Measurements from ENCODE around the gene ARHGAP26. TPM values are rescaled to one million over a fixed set of nuclear protein-coding genes. Genes with fewer than 3 reads are reported as not detected.

ARHGAP26 gene
- total RNA-seq, 2 donors from 2014 or later: 27.5 to 80.7 TPM

DNA sequence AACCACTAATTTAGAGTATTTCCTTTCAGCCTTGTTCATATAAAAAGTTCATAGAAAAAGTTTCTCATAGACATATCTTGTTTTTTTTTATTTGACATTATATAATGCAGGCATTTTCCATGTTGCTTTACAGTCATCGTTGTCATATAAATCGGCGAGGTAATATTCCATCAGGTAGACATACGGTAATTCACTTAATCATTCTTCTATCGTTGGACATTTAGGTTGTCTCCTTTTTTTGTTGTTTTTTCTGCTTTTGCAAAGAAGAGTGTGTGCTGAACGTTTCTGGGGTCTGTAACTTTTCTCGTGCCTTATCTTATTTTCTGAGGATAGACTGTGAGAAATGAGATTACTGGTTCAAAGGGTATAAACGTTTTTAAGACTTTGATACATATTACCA lies 283.6 kb downstream of the ARHGAP26 start:
- no peak for ATAC-seq (ENCODE audit: insufficient number of reproducible peaks, low FRiP score, low read depth)
- no peak overlapping the region for H3K4me3 ChIP-seq
- H3K27ac ChIP-seq: no peak overlapping the region
- H3K4me1 ChIP-seq (ENCODE audit: control insufficient read depth in 1 of 2, low read depth in 2 of 2): peaks cover 8 to 11% of the 10 kb centered on the region in 2 donors
- TF ChIP-seq, protein P1, sequence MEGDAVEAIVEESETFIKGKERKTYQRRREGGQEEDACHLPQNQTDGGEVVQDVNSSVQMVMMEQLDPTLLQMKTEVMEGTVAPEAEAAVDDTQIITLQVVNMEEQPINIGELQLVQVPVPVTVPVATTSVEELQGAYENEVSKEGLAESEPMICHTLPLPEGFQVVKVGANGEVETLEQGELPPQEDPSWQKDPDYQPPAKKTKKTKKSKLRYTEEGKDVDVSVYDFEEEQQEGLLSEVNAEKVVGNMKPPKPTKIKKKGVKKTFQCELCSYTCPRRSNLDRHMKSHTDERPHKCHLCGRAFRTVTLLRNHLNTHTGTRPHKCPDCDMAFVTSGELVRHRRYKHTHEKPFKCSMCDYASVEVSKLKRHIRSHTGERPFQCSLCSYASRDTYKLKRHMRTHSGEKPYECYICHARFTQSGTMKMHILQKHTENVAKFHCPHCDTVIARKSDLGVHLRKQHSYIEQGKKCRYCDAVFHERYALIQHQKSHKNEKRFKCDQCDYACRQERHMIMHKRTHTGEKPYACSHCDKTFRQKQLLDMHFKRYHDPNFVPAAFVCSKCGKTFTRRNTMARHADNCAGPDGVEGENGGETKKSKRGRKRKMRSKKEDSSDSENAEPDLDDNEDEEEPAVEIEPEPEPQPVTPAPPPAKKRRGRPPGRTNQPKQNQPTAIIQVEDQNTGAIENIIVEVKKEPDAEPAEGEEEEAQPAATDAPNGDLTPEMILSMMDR (IDR thresholded peaks at IDR 0.05): no peak
- no peaks in the 10 kb centered on the region for H3K36me3 ChIP-seq
- DNase-seq (ENCODE audit: low spot score): no peak
- H3K9me3 ChIP-seq: no peaks in the 10 kb centered on the region
- H3K27me3 ChIP-seq (replicated peaks; ENCODE audit: insufficient read depth): no peaks in the 10 kb centered on the region

DNA sequence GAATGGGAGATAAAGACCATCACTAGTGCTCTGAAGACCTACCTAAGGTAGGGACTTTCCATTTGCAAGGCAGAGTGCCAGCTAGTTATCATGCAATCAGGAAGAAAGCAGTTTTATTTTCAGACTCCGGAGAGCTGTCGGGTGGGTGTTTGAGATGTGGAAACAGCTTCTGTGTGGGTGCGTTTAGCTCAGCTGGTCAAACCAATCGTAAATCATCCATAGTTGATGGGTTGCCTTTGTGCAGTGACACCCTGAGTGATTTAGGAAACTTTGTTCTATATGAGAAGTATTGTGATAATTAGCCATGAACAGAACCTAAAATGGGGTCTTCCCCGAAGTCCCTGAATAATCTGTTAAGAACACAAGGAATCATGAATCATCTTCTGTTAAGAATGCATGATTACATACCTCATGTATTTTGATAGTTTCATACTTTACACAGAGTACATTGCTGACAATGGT lies 284.3 kb downstream of the ARHGAP26 start:
- Histone ChIP-seq H3K27me3 (replicated peaks; ENCODE audit: insufficient read depth) (no peaks in the 10 kb centered on the region), H3K27ac (no peak overlapping the region), H3K4me3 (no peak overlapping the region), H3K9me3 (no peaks in the 10 kb centered on the region), H3K36me3 (no peaks in the 10 kb centered on the region), H3K4me1 (ENCODE audit: control insufficient read depth in 1 of 2, low read depth in 2 of 2) (peaks cover 8 to 11% of the 10 kb centered on the region in 2 donors)
- DNase-seq (ENCODE audit: low spot score): no peak
- no peak for ATAC-seq (ENCODE audit: insufficient number of reproducible peaks, low FRiP score, low read depth)
- TF ChIP-seq, protein P1 (IDR thresholded peaks at IDR 0.05): no peak

DNA sequence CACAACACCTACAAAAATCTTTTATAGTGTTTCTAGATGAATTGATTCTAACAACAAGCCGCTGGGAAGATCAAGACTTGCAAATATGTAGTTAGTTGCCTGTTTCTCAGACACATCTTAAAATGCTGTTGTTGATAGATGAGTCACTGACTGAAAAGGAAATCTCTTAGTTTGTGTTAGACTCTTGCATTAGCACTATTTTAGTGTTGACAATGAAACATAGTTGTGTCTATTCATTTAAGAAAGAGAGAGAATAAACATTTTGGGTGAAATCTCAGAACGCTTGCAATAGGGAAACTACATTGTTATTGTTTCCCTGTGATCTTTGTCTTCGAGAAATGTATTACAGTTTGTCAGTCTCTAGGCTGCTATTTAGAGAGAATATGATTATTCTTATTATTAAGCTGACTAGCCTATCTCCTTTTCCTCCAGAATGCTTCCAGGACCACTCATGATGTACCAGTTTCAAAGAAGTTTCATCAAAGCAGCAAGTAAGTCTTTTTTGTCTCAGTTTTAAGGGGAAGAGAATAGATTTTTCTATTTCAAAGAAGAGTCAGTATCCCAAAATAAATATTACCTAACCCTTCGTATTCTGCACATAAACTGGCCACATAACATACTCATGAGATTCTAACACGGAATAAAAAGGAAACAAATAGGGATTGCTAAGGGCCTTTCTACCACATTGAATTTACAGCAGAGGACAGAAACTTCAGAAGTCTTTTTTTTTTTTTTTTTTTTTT lies 285.6 kb downstream of the ARHGAP26 start:
- Histone ChIP-seq H3K36me3 (no peaks in the 10 kb centered on the region), H3K27me3 (replicated peaks; ENCODE audit: insufficient read depth) (no peaks in the 10 kb centered on the region), H3K9me3 (no peaks in the 10 kb centered on the region), H3K4me3 (no peak overlapping the region), H3K27ac (no peak overlapping the region), H3K4me1 (ENCODE audit: control insufficient read depth in 1 of 2, low read depth in 2 of 2) (peaks cover 8 to 18% of the 10 kb centered on the region in 2 donors)
- DNase-seq (ENCODE audit: low spot score): no peak
- no peak for ATAC-seq (ENCODE audit: insufficient number of reproducible peaks, low FRiP score, low read depth)
- TF ChIP-seq, protein P1 (IDR thresholded peaks at IDR 0.05): no peak

DNA sequence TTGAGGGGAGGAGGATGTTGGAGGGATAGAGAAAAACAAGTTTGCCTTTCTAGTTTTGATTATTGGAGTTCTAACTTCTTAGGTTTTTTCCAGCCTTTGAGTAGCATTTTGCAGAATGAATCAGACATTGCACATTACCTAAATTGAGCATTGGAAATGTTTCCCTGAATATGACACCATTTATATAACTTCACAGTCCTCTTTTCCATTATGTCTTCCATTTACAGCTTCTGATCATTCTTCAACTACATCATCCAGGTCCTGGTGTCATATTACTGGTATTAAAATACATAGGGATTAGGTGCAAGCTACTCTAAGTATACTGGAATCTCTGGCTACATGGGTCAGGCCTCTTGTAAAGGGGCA lies 286.1 kb downstream of the ARHGAP26 start:
- DNase-seq (ENCODE audit: low spot score): no peak
- H3K27me3 ChIP-seq (replicated peaks; ENCODE audit: insufficient read depth): no peaks in the 10 kb centered on the region
- no peak for ATAC-seq (ENCODE audit: insufficient number of reproducible peaks, low FRiP score, low read depth)
- no peak overlapping the region for H3K4me3 ChIP-seq
- no peaks in the 10 kb centered on the region for H3K9me3 ChIP-seq
- no peak overlapping the region for H3K27ac ChIP-seq
- peaks cover 9 to 19% of the 10 kb centered on the region in 2 donors for H3K4me1 ChIP-seq (ENCODE audit: control insufficient read depth in 1 of 2, low read depth in 2 of 2)
- TF ChIP-seq, protein P1 (IDR thresholded peaks at IDR 0.05): no peak
- no peaks in the 10 kb centered on the region for H3K36me3 ChIP-seq

DNA sequence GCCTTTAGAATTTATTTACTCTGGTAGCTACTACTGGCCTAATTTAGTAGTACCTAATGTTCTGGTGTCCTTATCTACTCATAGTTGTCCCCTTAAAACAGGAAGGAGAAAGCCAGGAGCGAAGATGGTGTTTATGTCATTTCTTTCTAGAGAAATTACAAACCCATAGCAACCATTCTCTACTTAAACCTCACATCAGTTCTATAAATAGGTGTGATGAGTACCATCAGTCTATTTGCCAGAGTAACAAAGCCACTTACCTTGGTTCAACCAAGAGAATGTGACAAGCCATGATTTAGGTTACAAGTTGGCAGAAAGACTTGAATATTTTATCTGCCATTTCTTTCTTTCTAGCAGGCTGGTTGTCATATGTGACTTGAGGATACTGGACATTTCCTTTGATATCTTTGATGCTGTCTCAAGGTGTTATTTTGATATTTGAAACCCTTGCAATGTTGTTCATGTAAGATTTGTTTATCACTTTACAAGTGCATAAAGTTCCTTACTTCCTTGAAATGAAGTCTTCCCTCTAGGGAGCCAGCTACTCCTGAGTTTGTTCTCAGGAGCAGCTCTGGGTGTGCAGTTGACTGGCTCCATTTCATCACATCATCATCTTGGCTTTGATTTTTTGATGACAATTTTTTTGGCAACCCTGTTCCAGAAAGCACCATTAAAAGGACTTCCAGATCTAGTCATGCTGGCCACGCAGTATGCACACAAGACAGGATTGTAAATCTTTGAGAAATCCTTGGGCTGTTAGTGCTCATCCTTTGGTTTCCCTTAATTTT lies 286.8 kb downstream of the ARHGAP26 start:
- Histone ChIP-seq H3K9me3 (no peaks in the 10 kb centered on the region), H3K27me3 (replicated peaks; ENCODE audit: insufficient read depth) (no peaks in the 10 kb centered on the region), H3K4me3 (no peak overlapping the region), H3K36me3 (no peaks in the 10 kb centered on the region), H3K27ac (no peak overlapping the region), H3K4me1 (ENCODE audit: control insufficient read depth in 1 of 2, low read depth in 2 of 2) (peaks cover 5 to 21% of the 10 kb centered on the region in 2 donors)
- ATAC-seq (ENCODE audit: insufficient number of reproducible peaks, low FRiP score, low read depth) (no peak), DNase-seq (ENCODE audit: low spot score) (no peak)
- TF ChIP-seq, protein P1 (IDR thresholded peaks at IDR 0.05): no peak

Measured in thoracic aorta (tissue), 2 donors.